CD4-positive, alpha-beta T cell treated with Interleukin-15 for 4 hours (primary cell): Measurements from ENCODE around the gene LGI4.
A peak's percentile ranks its signal among the peaks of the same experiment; 100 is the strongest.

Experiments
- DNase-seq: peaks from one replicate; pipeline ENCODE4 v3.0.0-alpha.2; 2020; ENCODE audit warnings: low spot score

Gene LGI4

DNA sequence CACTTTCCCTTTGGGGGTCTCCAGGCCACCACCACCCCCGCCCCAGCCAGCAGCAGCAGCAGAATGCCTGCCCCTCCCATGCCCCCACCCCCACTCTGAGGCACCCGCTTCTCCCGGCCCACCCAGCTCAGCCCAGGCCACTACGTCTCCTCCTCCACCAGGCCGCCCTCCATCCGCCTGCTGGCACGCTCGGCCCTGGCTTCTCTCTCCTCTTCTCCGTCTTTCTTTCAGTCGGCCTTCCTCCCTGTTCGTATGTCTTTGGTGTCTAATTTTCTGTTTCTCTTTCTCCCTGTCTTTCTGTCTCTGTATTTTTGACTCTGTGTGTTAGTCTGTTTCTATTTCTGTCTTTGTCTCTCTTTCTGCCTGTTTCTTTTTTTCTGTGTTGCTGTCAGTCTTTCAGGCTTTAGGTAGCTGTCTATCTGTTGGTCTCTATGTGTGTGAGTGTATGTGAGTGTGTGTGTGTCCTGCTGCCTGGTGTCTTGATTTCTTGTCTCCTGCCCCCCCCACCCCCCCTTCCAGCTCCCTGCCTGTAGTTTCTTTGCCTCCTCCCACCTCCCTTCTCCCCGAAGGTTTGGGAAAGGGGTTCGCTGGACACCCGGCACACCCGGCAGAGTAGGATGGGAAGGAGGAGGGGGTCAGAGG lies at the start of gene LGI4:
Gene LGI4, minus strand, starts transcription at position 459 of the 642 bp plus-strand sequence. Its CDS starts 379 bp downstream, at position 80.
- DNase-seq: no peak

DNA sequence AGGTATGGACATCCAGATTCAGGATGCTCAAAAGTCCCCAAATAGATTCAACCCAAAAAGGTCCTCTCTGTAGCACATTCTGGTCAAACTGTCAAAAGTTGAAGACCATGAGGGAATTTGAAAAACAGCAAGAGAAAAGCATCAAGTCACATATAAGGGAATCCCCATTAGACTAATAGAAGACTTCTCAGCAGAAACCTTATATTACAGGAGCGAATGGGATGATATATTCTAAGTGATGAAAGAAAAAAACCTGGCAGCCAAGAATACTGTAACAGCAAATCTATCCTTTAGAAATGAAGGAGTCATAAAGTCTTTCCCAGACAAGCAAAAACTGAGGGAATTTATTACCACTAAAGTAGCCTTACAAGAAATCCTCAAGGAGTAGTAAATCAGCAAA lies 49.4 kb upstream of the LGI4 start:
- no peak for DNase-seq

DNA sequence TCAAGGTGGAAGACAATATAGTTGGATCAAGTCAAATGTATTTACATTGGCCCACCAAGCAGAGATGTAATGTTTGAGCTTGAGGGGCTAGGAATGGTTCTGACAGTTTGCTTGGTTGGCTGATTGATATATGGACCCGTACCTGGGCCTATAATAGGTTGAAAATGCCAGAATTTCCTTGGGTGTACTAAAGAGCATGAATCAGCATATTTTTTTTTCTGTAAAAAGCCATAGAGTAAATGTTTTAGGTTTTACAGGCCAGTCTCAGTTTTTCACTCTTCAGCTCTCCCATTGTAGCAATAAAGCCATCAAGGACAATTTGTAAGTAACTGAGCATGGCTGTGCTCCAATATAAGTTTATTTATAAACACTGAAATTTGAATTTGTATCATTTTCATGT lies 46.5 kb upstream of the LGI4 start:
- no peak for DNase-seq

DNA sequence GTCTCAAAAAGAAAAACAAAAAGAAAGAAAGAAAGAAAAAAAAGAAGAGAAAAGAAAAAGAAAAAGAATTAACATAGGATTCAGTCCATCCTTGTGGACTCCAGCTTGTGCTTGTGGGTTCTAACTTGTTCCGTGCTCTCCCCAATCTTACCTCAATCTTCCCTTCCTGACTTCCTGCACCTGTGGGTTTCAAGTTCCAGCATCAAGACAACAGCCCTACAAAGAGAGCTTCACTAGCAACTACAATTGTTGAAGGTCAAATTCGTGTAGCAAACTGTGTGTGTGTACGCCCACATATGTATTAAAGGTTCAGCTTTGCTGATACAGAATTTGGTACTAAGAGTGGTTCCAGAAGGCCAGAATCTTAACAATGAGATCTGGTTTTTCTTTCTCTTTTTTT lies 45.0 kb upstream of the LGI4 start:
- DNase-seq: no peak

DNA sequence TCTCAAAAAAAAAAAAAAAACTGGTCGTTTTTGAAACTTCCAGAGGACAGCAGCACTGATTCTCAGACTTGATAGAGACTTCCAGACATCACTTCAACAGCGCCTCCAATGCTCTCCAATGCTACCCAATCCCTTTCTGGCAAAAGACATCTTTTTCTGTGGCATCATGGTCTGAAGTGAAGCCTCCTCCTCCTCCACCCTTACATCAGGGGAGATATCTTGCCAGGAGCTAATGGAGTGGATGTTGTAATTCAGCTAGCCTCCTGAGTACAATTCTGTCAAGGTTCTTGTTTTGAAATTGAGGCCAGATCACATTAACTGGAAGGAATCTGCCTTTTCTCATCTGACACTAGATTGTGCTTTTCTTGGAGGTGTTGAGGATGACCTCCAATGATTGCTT lies 43.8 kb upstream of the LGI4 start:
- DNase-seq: no peak

DNA sequence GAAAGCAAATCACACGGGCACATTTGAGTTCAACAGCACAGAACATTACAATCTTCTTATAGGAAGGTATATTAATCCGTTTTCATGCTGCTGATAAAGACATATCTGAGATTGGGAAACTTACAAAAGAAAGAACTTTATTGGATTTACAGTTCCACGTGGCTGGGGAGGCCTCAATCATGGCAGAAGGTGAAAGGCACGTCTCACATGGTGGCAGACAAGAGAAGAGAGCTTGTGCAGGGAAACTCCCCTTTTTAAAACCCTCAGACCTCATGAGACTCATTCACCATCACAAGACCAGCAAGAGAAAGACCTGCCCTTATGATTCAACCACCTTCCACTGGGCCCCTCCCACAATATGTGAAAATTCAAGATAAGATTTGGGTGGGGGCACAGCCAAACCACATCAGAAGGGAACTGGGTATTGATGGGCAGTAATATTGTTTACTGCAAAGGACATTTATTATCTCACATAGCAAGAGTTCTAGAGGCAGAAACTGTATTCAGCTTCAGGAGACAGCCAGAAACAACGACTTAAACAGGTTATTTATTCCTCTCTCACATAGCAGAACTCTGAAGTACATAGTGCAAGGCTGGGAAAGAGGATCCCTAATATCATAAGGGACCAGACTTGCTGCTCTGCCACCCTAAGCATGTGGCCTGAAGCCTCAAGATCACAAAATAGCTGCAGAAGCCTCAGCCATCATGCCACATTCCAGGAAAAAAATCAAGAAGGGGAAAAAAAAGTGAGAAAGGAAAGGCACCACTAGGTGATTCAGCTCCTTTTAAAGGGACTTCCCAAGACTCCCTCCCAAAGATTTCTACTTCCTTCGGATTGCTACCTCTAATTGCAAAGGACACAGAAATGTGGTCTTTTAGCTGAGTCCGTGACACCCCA lies 42.8 kb upstream of the LGI4 start:
- DNase-seq: peak; percentile 6

DNA sequence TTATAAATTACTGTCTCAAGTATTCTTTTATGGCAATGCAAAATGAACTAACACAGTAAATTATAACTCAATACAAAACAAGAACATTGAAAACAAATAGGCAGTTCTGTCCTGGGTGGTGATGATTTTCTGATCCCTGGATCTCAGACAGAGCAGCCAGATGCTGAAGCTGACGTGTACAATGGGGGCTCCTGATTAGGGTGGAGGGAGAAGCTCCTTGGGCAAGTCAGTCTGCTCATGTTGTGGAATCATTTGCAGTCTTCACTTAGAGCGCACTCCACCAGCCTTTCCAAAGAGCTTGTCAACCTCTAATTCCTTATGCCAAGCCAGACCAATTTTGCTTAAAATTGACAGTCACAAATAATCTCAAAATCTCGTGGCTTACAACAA lies 41.3 kb upstream of the LGI4 start:
- no peak for DNase-seq

DNA sequence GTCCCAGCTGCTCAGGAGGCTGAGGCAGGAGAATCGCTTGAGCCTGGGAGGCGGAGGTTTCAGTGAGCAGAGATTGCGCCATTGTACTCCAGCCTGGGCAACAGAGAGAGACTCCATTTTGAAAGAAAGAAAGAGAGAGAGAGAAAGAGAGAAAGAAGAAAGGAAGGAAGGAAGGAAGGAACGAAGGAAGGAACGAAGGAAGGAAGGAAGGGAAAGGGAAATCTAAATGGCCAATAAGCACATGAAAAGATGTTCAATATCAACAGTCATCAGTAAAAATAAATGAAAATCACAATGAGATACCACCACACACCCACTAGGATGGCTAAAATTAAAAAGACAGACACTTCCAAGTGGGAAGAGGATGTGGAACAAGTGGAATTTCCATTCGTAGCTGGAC lies 39.4 kb upstream of the LGI4 start:
- DNase-seq: no peak

DNA sequence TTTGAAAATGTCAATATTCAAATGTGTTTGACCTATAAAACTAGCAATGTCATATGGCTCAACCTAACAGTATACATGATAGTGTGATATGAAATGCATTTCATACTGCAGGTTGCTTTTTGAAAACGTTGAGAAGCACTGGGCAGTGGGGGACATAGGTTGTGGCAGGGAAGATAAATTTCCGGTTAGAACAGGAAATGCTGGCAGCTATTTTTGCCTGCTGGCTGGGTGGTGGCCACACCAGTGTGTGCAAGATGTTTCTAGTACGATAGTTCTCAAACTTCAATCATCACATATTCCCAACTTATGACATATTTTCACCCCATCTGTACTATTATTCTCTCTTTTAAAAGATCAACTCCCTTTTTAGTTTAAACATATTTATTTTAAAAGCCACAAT lies 36.9 kb upstream of the LGI4 start:
- DNase-seq: no peak

DNA sequence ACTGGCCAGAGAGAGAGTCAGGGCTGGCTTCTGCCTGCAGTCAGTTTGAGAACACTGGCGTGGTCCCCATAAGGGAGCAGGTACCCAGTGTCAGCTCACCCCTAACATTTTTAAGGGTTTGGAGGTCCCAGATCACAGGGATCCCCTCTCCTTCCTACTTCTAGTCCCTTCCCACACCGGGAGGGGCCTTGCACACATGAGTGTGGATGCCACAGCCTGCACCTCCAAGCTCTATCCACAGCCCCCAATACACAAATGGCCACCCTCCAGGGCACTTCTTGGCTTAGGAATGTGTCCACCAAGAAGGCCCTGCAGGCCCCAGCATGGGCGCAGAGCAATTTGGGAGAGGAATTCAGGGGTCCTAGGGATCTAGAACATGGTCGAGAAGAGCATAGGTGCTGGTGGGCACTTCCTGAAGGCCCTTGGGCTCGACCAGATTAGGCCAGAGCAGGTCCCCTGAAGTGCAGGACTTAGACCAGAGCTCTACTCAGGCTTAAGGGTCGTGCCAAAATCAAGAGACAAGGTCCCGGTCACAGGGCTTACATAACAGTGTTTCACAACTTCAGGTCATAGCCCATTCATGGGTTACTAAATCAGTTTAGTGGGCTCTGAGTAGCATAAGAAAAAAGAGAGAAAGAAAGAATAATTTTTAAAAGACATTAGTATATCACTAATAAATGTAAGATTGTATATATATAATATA lies 35.7 kb upstream of the LGI4 start:
- no peak for DNase-seq

DNA sequence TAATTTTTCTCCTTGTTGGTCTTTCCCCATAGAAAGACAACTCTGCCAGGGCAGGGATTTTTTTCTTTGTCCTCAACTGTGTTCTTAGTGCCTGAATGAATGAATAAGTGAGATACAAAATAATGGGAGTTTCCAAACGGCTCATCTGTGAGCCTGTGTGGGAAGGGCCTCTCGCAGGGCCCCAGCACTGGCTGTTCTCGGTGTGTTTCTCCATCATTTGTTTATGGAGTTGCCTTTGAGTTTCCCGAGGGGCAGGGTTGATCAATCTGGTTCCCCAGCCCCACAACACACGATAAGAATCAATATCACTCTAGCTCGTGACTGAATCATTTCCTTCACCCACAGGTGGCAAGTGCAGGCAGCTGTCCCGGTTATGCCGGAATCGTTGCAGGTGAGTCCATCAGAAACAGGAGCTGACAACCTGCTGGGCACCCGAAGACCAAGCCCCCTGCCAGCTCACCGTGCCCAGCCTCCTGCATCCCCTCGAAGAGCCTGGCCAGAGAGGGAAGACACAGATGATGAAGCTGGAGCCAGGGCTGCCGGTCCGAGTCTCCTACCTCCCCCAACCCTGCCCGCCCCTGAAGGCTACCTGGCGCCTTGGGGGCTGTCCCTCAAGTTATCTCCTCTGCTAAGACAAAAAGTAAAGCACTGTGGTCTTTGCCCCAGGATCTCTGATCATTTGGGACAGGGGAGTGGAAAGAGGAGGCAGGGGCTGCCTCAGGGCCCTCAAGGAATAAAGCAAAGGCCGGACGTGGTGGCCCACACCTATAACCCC lies 34.5 kb upstream of the LGI4 start:
- DNase-seq: no peak

DNA sequence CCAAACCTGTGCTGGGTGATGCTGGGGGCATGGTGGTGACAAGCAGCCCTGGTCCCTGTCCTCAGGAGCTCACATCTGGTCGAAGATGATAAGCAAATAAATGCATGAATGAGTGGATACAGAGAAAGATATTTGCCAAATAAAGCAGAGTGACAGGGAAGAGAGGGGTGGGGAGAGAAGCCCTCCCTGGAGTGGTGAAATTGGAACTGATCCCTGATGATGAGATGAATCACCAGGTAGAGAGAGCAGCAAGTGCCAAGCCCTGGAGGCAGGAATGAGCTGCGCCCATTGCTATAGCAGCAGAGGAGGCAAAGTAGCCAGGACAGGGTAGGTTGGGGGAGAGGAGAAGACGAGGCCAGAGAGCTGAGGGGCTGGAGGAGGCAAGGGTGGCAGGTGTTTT lies 33.3 kb upstream of the LGI4 start:
- DNase-seq: no peak

DNA sequence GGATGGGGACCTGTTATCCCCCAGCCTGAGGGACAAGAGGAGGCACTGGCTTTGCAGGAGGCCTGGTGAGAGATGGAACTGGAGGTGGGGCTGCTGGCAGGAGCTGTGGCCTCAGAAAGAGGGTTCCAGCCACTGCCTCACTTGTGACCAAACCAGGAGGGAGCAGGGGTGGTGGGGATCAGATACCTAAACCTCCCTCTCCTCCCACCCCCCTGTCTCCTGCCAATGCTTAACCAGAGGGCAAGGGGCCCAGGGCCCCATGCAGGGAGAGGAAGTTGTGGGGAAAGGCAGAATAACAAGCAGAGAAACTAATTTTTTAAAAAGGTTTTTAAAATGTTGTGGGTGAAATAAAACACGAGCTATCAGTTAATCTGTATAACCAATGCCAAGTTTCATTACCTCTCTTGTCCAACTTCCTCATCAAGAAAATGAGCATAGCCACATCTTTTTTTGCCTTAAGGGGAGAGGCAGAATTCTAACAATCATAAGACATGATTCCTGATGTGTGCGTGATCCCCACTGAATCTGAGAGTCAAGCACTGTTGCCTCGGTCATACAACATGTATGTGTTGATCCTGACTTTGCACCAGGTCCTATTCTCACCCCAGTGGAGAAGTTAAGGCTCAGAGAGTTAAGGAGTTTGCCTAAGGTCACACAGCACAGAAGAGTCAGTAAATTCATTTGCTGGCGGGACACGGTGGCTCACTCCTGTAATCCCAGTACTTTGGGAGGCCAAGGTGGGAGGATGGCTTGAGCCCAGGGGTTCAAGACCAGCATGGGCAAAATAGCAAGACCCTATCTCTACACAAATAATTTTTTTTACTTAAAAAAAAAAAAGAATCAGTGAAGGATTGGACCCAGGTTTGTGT lies 32.6 kb upstream of the LGI4 start:
- no peak for DNase-seq

DNA sequence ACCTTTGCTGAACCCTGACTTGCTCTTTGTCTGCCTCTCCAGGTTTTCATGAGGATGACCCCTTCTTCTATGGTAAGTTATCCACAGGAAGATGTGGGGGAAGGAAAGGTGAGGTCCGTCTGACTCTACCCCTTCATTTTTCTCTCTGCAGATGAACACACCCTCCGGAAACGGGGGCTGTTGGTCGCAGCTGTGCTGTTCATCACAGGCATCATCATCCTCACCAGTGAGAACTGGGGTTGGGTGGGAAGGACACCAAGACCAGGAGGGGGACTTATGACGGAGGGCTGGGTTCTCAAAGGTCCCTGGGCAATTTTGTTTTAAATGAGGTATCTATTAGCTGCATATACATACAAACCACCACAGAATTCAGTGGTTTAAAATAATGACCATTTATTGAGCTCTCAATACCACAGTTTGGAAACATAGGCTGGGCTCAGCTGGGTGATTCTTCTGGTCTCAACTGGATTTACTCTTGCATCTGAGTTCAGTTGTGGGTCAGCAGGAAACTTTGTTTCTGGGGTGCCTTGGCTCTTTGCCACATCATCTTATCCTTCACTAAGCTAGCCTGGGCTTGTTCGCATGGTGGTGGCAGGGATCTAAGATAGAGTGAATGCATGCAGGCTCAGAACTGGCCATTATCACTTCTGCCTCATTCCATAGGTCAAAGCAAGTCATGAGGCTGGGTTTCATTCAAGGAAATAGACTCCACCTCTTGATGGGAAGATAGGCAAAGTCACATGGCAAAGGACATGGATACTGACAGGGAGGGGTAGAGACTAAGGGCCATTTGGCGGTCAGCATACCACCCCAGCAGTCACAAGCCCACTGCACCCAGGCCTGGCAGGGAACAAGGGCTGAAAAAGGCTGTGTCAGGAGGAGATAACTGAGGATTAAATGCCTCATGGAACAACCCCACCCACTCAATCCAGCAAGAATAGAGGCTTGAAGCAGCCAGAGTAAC lies 31.5 kb upstream of the LGI4 start:
- no peak for DNase-seq

DNA sequence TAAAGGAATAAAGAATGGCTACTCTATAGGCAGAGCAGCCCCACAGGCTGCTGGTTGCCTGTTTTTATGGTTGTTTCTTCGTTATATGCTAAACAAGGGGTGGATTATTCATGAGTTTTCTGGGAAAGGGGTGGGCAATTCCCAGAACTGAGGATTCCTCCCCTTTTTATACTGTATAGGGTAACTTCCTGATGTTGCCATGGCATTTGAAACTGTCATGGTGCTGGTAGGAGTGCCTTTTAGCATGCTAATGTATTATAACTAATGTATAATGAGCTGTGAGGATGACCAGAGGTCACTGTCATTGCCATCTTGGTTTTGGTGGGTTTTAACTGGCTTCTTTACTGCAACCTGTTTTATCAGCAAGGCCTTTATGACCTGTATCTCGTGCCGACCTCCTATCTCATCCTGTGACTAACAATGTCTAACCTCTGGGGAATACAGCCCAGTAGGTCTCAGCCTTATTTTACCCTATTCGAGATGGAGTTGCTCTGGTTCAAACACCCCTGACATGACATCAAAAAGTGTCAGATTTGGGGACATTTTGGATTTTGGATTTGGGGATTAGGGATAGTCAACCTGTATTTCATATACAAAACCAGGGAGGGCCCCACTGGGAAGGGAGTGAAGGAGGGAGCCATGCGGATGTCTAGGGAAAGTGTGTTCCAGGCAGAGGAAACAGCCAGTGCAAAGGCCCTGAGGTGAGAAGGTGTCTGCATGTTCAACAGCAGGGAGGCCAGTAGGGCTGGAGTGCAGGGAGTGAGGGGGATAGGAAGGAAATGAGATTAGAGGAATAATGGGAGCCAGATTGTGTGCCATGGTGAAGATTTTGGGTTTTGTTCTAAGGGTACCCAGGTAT lies 30.6 kb upstream of the LGI4 start:
- DNase-seq: no peak

DNA sequence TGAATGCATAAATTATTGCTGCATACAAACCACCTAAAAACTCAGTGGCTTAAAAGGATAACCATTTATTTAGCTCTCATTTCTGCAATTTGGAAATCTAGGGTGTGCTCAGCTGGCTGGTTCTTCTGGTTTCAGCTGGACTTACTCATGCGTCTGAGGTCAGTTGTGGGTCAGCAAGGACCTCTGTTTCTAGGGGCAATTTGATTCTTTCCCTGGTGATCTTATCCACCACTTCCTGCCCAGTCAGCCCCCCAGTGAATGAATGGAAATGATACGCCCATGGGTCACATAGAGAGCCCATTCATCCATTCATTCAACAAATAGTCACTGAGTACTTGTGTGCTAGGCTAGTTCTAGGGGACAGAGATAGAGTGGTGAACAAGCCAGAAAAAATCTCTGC lies 29.6 kb upstream of the LGI4 start:
- DNase-seq: no peak

DNA sequence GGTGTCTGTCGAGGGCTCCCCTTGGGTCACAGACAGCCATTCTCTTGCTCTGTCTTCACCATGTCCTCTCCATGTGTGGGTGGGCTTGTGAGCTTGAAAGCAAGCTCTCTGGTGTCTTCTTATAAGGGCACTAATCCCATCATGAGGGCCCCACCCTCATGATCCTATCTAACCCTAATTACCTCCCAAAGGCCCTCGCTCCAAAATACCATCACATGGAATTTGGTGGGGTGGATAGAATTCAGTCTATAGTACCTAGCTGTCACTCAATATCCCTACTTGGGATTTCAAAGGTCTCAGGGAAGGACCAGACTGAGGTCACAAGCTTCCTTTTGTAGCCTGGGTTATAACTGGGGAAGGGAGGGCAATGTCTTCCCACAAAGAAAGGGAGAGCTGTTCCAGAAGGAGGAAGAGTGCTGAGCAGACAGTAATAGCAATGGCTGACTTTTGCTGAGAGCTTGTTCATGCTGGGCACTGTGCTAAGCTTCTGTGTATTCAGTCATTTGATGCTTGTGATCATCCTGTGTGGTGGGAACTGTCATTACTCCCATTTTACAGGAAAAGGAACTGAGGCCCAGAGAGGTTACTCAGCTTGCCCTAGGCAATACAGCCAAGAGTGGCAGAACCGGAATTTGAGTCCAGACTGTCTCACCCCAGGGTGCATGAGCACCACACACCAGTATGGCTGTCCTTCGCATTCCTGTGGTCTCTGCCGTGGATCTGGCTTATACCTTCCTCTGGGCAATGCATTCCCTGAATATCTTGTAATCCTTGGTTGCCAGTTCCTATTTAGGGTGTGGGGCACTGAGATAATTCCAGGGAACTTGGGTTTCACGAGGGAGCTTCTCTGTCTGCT lies 27.8 kb upstream of the LGI4 start:
- no peak for DNase-seq

DNA sequence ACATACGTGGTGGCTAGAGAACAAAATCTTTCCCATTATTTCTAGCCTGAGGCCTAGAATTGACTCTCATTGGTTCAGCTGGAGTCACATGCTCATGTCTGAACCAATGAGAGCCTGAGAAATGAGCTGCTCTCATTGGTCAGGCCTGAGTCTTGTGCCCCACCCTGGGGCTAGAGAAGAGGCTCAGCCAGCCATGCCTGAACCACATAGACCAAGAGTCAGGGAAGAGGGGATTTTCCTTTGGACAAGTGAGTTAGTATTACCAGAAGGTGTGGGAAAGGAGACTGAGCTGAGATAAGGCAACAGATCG lies 26.5 kb upstream of the LGI4 start:
- no peak for DNase-seq
